Bladder microvascular endothelial cell (primary cell): Measurements from ENCODE around the gene IFNGR1. TPM values are rescaled to one million over a fixed set of nuclear protein-coding genes. Genes with fewer than 3 reads are reported as not detected.

Experiments
- total RNA-seq: library from RNA; depleted of rRNA; stranded (reverse); fragments of >200 nt; gene quantifications from 2 replicates; pipeline ENCODE4 v1.2.3, GENCODE V29; 2014

The IFNGR1 gene
- 80.5 and 100 TPM in 2 replicates for total RNA-seq

DNA sequence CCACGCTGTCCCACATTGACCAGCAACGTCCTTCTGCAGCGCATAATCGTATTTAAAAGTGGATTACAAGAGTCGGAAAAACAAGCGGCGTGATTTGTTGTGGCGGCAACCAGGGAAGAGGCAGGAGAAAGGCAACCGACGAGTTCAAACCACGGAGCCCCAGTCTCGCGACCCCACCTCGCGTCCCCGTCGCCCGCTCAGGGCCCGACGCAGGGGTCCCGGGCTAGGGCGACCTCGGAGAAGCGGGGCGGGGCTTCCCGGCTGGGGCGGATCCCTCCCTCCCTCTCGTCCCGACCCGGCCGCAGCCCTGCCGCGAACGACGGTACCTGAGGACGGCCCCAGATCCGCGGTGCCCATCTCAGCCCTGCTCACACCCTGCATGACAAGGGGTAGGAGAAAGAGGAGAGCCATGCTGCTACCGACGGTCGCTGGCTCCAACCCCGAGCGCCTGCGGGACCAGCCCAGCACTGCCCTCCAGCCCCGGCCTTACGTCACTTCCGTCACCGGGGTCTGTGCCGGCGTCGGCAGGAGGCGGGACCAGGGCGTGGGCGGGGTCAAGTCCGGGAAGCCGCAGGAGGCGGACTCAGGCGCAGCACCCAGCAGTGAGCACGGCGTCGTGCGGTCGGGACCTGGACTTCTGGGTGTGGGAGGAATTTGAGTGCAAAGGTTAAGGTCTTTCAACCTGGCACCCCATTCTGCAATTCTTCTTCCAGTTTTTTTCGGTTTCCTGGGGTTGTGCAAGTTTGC lies at the start of gene IFNGR1:
TSS of gene IFNGR1 (minus strand) at position 469 of the 747 bp plus-strand sequence. CDS start at position 411, 58 bp downstream.

DNA sequence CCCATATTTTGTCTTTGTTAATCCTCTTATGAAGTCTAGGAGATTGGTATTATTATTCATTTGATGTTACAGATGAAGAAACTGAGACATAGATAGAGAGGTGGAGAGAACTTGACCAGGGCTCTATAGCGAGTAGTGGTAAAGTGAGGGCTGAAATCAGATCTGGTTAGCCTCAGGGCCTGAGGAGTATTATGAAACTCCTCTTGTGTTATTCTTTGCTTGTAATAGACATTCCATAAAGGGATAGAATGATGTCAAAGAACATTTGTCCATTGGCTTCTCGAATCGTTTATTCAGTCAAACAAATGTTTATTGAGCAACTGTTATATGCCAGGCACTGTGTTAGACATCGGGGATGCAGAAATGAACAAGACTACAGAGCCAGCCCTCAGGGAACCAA lies 45.7 kb downstream of the IFNGR1 start, which contains the start of gene IL22RA2:
TSS of gene IL22RA2 (minus strand) at position 144 of the 400 bp plus-strand sequence. CDS start 11,895 bp downstream, outside the sequence.

Other genes with a start within 250 kb of the IFNGR1 start
- 1.0 TPM in 1 of 2 replicates, not detected in the other for gene IL20RA, start 174.4 kb downstream of the IFNGR1 start, total RNA-seq
- not detected in 2 replicates for gene IL22RA2, start 45.7 kb downstream of the IFNGR1 start, total RNA-seq